HepG2 (cell line): ENCODE results near the gene ZPR1. TPM values are rescaled to one million over a fixed set of nuclear protein-coding genes. Genes with fewer than 3 reads are reported as not detected.

Experiments
- BCL6 ChIP-seq: IDR thresholded peaks from 2 replicates; pipeline ENCODE4 v1.6.1; 2016; ENCODE audit warnings: missing genetic modification reagents, missing compliant biosample characterization
- BRD4 ChIP-seq: sonication (generic); formaldehyde crosslinking; IDR thresholded peaks from 2 replicates; pipeline ENCODE4 v1.4.0; 2020; ENCODE audit warnings: missing genetic modification reagents
- FOXM1 ChIP-seq: sonication (generic); formaldehyde crosslinking; IDR thresholded peaks from 2 replicates; pipeline ENCODE4 v1.5.0; 2020; ENCODE audit warnings: missing genetic modification reagents
- GPN1 ChIP-seq: sonication (generic); formaldehyde crosslinking; IDR thresholded peaks from 2 replicates; pipeline ENCODE4 v1.5.1; 2020; ENCODE audit warnings: missing genetic modification reagents, borderline replicate concordance
- HCFC1 ChIP-seq: fragments of 150-350 bp; IDR thresholded peaks from 2 replicates; pipeline ENCODE4 v1.6.1; 2014; ENCODE audit warnings: low read depth, low read length
- HMG20A ChIP-seq: IDR thresholded peaks from 2 replicates; pipeline ENCODE4 v1.6.1; 2016; ENCODE audit warnings: borderline replicate concordance
- HMGA1 ChIP-seq: sonication (generic); formaldehyde crosslinking; conservative IDR thresholded peaks from 2 replicates; pipeline ENCODE4 v1.4.0; 2020; ENCODE audit warnings: missing genetic modification reagents
- NPAS2 ChIP-seq: sonication (generic); formaldehyde crosslinking; IDR thresholded peaks from 2 replicates; pipeline ENCODE4 v1.8.0; 2022; ENCODE audit warnings: mild to moderate bottlenecking, missing genetic modification reagents, borderline replicate concordance
- RBM22 ChIP-seq: fragments of 200-400 bp; formaldehyde crosslinking; optimal IDR thresholded peaks from 2 replicates; pipeline ENCODE3; 2017; ENCODE audit warnings: mild to moderate bottlenecking, low read length, moderate library complexity
- SIX4 ChIP-seq: sonication (generic); formaldehyde crosslinking; IDR thresholded peaks from 2 replicates; pipeline ENCODE4 v1.4.0; 2020; ENCODE audit warnings: missing genetic modification reagents
- SOX5 ChIP-seq: IDR thresholded peaks from 2 replicates; pipeline ENCODE4 v1.6.1; 2016; ENCODE audit warnings: borderline replicate concordance
- TOPORS ChIP-seq: sonication (generic); formaldehyde crosslinking; IDR thresholded peaks from 2 replicates; pipeline ENCODE4 v1.8.0; 2023; ENCODE audit warnings: mild to moderate bottlenecking, missing genetic modification reagents
- ZNF136 ChIP-seq: sonication (generic); formaldehyde crosslinking; IDR thresholded peaks from 2 replicates; pipeline ENCODE4 v1.8.1; 2022; ENCODE audit warnings: low read depth, mild to moderate bottlenecking, moderate library complexity, missing genetic modification reagents
- ZNF350 ChIP-seq: sonication (generic); formaldehyde crosslinking; IDR thresholded peaks from 2 replicates; pipeline ENCODE4 v1.4.0; 2020; ENCODE audit warnings: mild to moderate bottlenecking, low read depth, missing genetic modification reagents, borderline replicate concordance
- ZNF430 ChIP-seq: sonication (generic); formaldehyde crosslinking; IDR thresholded peaks from 2 replicates; pipeline ENCODE4 v1.9.0; 2021; ENCODE audit warnings: mild to moderate bottlenecking, missing genetic modification reagents
- ZNF496 ChIP-seq: sonication (generic); formaldehyde crosslinking; IDR thresholded peaks from 2 replicates; pipeline ENCODE4 v1.8.1; 2023; ENCODE audit warnings: mild to moderate bottlenecking, moderate library complexity, missing genetic modification reagents; ENCODE audit not compliant: insufficient replicate concordance
- ZNF530 ChIP-seq: sonication (generic); formaldehyde crosslinking; IDR thresholded peaks from 2 replicates; pipeline ENCODE4 v1.5.0; 2020; ENCODE audit warnings: low read depth, mild to moderate bottlenecking, missing genetic modification reagents
- polyA plus RNA-seq, 8 experiments: library from polyadenylated mRNA; depleted of rRNA in 3 of 8; stranded (reverse) in 7 of 8; unstranded in 1 of 8; fragments of >200 nt; fragmentation: Illumina TruSeq in 4 of 8; extraction: Trizol in 4 of 8; gene quantifications; 2 replicates each; pipeline versions ENCODE4 v1.2.1 to v1.2.3, GENCODE V29; 2011 to 2016; ENCODE audit warnings: low read depth in 4 of 8, missing spikeins in 1 of 8, mixed read lengths in 1 of 8; ENCODE audit not compliant: insufficient read depth in 1 of 8
- total RNA-seq, 5 experiments: library from RNA; depleted of rRNA; stranded (reverse); fragments of >200 nt; fragmentation: Illumina TruSeq; extraction: Trizol; gene quantifications; 2 replicates each; pipeline ENCODE4 v1.2.3, GENCODE V29; 2016; ENCODE audit warnings: low read depth in 1 of 5
- TF ChIP-seq, protein P1 (sequence below): sonication (generic); formaldehyde crosslinking; IDR thresholded peaks from 2 replicates; pipeline ENCODE4 v1.8.0; 2023; ENCODE audit warnings: mild to moderate bottlenecking, missing genetic modification reagents
- TF ChIP-seq, protein P2 (sequence below): sonication (generic); formaldehyde crosslinking; IDR thresholded peaks from 2 replicates; pipeline ENCODE4 v1.8.1; 2023; ENCODE audit warnings: mild to moderate bottlenecking, missing genetic modification reagents
- TF ChIP-seq, protein P3 (sequence below): sonication (generic); formaldehyde crosslinking; IDR thresholded peaks from 2 replicates; pipeline ENCODE4 v1.4.0; 2020; ENCODE audit warnings: low read depth, mild to moderate bottlenecking, missing genetic modification reagents
- TF ChIP-seq, protein P4 (sequence below): sonication (generic); formaldehyde crosslinking; IDR thresholded peaks from 2 replicates; pipeline ENCODE4 v1.8.0; 2022; ENCODE audit warnings: mild to moderate bottlenecking, missing genetic modification reagents; ENCODE audit not compliant: insufficient replicate concordance
- TF ChIP-seq, protein P5 (sequence below): sonication (generic); formaldehyde crosslinking; IDR thresholded peaks from 2 replicates; pipeline ENCODE4 v1.4.0; 2020; ENCODE audit warnings: low read depth, mild to moderate bottlenecking, missing genetic modification reagents
- TF ChIP-seq, protein P6 (sequence below): sonication (generic); formaldehyde crosslinking; IDR thresholded peaks from 2 replicates; pipeline ENCODE4 v1.4.0; 2020; ENCODE audit warnings: missing genetic modification reagents

ZPR1 gene
- total and polyA plus RNA-seq, 2 of the 13 experiments (the other 11 are each of a cell fraction or from before 2014, with no cell fraction given) = 40.0 to 79.3 TPM

DNA sequence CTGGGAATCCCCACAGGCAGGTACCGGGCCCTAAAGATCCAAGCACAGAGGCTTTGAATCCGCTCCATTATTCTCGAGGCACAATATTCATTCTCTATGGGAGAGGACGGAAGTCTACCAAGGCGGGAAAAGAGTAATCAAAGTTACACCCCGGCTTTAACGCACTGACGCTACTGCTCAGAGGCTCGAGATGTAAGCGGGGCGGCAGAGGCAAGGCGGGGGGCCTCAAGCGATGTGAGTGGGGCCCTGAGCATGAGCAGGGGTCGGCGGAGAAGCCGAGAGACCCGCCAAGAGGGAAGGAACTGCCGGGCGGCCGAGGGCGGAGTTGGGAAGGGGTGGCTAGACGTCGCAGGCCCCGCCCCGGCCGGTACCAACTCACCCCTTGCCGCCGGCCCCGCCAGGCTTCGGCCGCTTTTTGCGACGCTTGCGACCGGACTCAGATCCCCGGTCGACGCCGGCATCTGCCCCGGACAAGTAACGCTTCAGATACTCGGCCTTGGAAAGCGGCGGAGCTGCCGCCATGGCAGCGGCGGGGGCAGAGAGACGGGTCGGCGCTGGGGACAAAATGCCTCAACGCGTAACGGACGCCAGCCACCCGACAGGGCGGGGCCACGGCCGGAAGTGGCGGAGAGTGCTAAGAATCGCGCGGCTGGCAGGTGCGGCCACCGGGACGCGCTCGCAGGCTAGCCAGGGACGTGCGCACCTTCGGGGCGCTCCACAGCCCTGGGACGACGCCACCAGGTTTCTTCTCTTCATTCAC, 15.2 kb downstream of the ZPR1 start, which contains the start of gene BUD13 (continued):
- TF ChIP-seq TOPORS (CRISPR knock-in tag) = peak; percentile 88
- TF ChIP-seq BRD4 (CRISPR knock-in tag) = peak; percentile 92
- TF ChIP-seq, protein P1, sequence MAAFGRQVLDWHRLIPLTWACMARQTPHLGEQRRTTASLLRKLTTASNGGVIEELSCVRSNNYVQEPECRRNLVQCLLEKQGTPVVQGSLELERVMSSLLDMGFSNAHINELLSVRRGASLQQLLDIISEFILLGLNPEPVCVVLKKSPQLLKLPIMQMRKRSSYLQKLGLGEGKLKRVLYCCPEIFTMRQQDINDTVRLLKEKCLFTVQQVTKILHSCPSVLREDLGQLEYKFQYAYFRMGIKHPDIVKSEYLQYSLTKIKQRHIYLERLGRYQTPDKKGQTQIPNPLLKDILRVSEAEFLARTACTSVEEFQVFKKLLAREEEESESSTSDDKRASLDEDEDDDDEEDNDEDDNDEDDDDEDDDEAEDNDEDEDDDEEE = no peak; the same call in 1 of the 2 replicates
- 0 out of 2 replicates have a peak, but pooled peaks have one; percentile 34 for TF ChIP-seq FOXM1 (CRISPR knock-in tag)
- TF ChIP-seq, protein P2, sequence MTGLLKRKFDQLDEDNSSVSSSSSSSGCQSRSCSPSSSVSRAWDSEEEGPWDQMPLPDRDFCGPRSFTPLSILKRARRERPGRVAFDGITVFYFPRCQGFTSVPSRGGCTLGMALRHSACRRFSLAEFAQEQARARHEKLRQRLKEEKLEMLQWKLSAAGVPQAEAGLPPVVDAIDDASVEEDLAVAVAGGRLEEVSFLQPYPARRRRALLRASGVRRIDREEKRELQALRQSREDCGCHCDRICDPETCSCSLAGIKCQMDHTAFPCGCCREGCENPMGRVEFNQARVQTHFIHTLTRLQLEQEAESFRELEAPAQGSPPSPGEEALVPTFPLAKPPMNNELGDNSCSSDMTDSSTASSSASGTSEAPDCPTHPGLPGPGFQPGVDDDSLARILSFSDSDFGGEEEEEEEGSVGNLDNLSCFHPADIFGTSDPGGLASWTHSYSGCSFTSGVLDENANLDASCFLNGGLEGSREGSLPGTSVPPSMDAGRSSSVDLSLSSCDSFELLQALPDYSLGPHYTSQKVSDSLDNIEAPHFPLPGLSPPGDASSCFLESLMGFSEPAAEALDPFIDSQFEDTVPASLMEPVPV = peak; percentile 86
- TF ChIP-seq HCFC1 = peak; percentile 63
- TF ChIP-seq ZNF136 (CRISPR knock-in tag) = no peak
- no peak for TF ChIP-seq HMG20A (CRISPR knock-in tag)
- TF ChIP-seq SIX4 (CRISPR knock-in tag) = no peak
- no peak for TF ChIP-seq ZNF530
- TF ChIP-seq GPN1 = no peak
- no peak for TF ChIP-seq RBM22
- TF ChIP-seq SOX5 (CRISPR knock-in tag) = peak; percentile 49; the same call in 1 of the 2 replicates
- TF ChIP-seq, protein P3, sequence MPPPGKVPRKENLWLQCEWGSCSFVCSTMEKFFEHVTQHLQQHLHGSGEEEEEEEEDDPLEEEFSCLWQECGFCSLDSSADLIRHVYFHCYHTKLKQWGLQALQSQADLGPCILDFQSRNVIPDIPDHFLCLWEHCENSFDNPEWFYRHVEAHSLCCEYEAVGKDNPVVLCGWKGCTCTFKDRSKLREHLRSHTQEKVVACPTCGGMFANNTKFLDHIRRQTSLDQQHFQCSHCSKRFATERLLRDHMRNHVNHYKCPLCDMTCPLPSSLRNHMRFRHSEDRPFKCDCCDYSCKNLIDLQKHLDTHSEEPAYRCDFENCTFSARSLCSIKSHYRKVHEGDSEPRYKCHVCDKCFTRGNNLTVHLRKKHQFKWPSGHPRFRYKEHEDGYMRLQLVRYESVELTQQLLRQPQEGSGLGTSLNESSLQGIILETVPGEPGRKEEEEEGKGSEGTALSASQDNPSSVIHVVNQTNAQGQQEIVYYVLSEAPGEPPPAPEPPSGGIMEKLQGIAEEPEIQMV = 0 out of 2 replicates have a peak, but pooled peaks have one; percentile 75
- TF ChIP-seq, protein P4, sequence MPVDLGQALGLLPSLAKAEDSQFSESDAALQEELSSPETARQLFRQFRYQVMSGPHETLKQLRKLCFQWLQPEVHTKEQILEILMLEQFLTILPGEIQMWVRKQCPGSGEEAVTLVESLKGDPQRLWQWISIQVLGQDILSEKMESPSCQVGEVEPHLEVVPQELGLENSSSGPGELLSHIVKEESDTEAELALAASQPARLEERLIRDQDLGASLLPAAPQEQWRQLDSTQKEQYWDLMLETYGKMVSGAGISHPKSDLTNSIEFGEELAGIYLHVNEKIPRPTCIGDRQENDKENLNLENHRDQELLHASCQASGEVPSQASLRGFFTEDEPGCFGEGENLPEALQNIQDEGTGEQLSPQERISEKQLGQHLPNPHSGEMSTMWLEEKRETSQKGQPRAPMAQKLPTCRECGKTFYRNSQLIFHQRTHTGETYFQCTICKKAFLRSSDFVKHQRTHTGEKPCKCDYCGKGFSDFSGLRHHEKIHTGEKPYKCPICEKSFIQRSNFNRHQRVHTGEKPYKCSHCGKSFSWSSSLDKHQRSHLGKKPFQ = peak; percentile 51
- TF ChIP-seq HMGA1 (CRISPR knock-in tag) = no peak
- TF ChIP-seq, protein P5, sequence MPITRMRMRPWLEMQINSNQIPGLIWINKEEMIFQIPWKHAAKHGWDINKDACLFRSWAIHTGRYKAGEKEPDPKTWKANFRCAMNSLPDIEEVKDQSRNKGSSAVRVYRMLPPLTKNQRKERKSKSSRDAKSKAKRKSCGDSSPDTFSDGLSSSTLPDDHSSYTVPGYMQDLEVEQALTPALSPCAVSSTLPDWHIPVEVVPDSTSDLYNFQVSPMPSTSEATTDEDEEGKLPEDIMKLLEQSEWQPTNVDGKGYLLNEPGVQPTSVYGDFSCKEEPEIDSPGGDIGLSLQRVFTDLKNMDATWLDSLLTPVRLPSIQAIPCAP (CRISPR knock-in tag) = no peak
- TF ChIP-seq NPAS2 (CRISPR knock-in tag) = no peak
- TF ChIP-seq, protein P6, sequence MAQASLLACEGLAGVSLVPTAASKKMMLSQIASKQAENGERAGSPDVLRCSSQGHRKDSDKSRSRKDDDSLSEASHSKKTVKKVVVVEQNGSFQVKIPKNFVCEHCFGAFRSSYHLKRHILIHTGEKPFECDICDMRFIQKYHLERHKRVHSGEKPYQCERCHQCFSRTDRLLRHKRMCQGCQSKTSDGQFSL (CRISPR knock-in tag) = no peak
- TF ChIP-seq ZNF430 (CRISPR knock-in tag) = peak; percentile 53; the same call in 1 of the 2 replicates
- peak; percentile 96 for TF ChIP-seq ZNF350 (CRISPR knock-in tag)
- peak; percentile 42 for TF ChIP-seq BCL6
- no peak for TF ChIP-seq ZNF496
